ENCODE results near the gene CTNNBIP1. TPM values are rescaled to one million over a fixed set of nuclear protein-coding genes. Genes with fewer than 3 reads are reported as not detected.

CTNNBIP1 gene
- total RNA-seq, 1 experiment from 2014 or later, result 44.4 TPM

DNA sequence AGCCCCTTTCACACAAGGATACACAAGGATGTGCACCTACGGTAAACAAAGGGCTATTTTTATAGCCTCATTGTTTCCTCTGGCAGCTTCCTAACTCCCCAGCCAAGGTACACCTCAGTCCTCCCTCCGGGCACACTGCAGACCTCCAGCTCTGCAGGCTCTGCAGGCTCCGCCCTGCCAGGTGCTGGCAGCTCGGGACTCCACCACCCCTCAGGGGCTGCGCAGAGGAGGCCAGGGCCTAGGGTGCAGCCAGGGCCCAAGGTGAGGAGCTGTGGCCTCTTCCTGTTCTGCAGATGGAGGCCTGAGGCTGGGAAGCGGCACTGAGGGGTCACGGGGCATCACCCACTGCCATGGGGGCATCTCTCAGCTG lies 66.5 kb downstream of the CTNNBIP1 start:
- no peaks in the 10 kb centered on the region for H3K79me1 ChIP-seq (ENCODE audit: insufficient read depth, low read depth, low read length, poor library complexity, severe bottlenecking)
- no peak overlapping the region for H2BK12ac ChIP-seq (ENCODE audit: insufficient read length, low read depth, low read length)
- no peak overlapping the region for H2BK20ac ChIP-seq (ENCODE audit: low read depth, low read length, poor library complexity, severe bottlenecking)
- H2BK15ac ChIP-seq (ENCODE audit: low read depth, low read length), result no peak overlapping the region
- no peak overlapping the region for H3K4me3 Mint-ChIP-seq
- H3K79me2 ChIP-seq (ENCODE audit: insufficient read depth, low read length), result no peaks in the 10 kb centered on the region
- no peak overlapping the region for H4K5ac ChIP-seq (ENCODE audit: insufficient read length, low read depth, low read length)
- H3K23me2 ChIP-seq (ENCODE audit: insufficient read length, low read depth, low read length, poor library complexity, severe bottlenecking), result no peaks in the 10 kb centered on the region
- H3K56ac ChIP-seq (ENCODE audit: insufficient read length, low read depth, low read length), result no peak overlapping the region
- no peak overlapping the region for H2AFZ ChIP-seq (ENCODE audit: low read length)
- H3K4me1 Mint-ChIP-seq, result peaks cover 27 to 44% of the 10 kb centered on the region in 2 experiments
- H2AK5ac ChIP-seq (ENCODE audit: insufficient read length, low read length), result no peak overlapping the region
- peaks cover 0 to 3% of the 10 kb centered on the region in 2 experiments; a peak in 1 of 5 replicates for H3K9me3 Mint-ChIP-seq
- H2BK5ac ChIP-seq (ENCODE audit: insufficient read length, low read length), result no peak overlapping the region
- H3K27ac Mint-ChIP-seq, result no peak overlapping the region
- H3K36me3 Mint-ChIP-seq (ENCODE audit: insufficient read depth in 1 of 3, low read depth in 3 of 3), result no peaks in the 10 kb centered on the region
- no peak overlapping the region for H3K14ac ChIP-seq (ENCODE audit: insufficient read depth, low read length)
- H4K20me1 ChIP-seq (ENCODE audit: control insufficient read depth, insufficient read depth, insufficient read length), result no peaks in the 10 kb centered on the region
- H3K9me3 ChIP-seq (ENCODE audit: control insufficient read depth, low read depth, low read length), result no peaks in the 10 kb centered on the region
- no peak overlapping the region for H4K91ac ChIP-seq (ENCODE audit: insufficient read length, low read depth, low read length)
- no peaks in the 10 kb centered on the region for H3K27me3 ChIP-seq (ENCODE audit: insufficient read depth, low read length)
- H3K4me2 ChIP-seq (ENCODE audit: insufficient read depth, insufficient read length, low read length), result no peak overlapping the region
- no peak overlapping the region for H4K8ac ChIP-seq (replicated peaks; ENCODE audit: insufficient read length, low read depth, low read length)
- no peak overlapping the region for H3K9ac ChIP-seq (ENCODE audit: extremely low read depth, insufficient read length, low read length)
- no peaks in the 10 kb centered on the region for H3K4me1 ChIP-seq (ENCODE audit: insufficient read depth, low read length)
- H3K23ac ChIP-seq (ENCODE audit: insufficient read length, low read depth, low read length), result no peak overlapping the region
- peaks cover 3% of the 10 kb centered on the region; the same call in 1 of the 2 replicates for H3K27me3 Mint-ChIP-seq (ENCODE audit: low read depth)
- H3T11ph ChIP-seq (ENCODE audit: low read length), result no peak overlapping the region
- no peak for DNase-seq
- H3K18ac ChIP-seq (ENCODE audit: insufficient read length, low read depth, low read length), result no peak overlapping the region
- H2BK120ac ChIP-seq (ENCODE audit: low read depth, low read length, poor library complexity, severe bottlenecking), result no peak overlapping the region
- no peak overlapping the region for H3K27ac ChIP-seq (ENCODE audit: insufficient read length, low read depth, low read length)
- TF ChIP-seq, protein P1, sequence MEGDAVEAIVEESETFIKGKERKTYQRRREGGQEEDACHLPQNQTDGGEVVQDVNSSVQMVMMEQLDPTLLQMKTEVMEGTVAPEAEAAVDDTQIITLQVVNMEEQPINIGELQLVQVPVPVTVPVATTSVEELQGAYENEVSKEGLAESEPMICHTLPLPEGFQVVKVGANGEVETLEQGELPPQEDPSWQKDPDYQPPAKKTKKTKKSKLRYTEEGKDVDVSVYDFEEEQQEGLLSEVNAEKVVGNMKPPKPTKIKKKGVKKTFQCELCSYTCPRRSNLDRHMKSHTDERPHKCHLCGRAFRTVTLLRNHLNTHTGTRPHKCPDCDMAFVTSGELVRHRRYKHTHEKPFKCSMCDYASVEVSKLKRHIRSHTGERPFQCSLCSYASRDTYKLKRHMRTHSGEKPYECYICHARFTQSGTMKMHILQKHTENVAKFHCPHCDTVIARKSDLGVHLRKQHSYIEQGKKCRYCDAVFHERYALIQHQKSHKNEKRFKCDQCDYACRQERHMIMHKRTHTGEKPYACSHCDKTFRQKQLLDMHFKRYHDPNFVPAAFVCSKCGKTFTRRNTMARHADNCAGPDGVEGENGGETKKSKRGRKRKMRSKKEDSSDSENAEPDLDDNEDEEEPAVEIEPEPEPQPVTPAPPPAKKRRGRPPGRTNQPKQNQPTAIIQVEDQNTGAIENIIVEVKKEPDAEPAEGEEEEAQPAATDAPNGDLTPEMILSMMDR (conservative IDR thresholded peaks at IDR 0.05), result no peak
- H3K4ac ChIP-seq (ENCODE audit: low read depth, low read length), result no peak overlapping the region
- WGBS (ENCODE audit: extremely low coverage, insufficient read length, low lambda C conversion rate), result no CpG with 5 or more reads among the region's 7 CpGs
